ENCODE measurements around the gene LIN9.

LIN9 gene

GRCh38 chr1:226226601-226227000 lies 82.4 kb downstream of the LIN9 start:
- no peak overlapping the region for H3K27ac ChIP-seq
- no peak for DNase-seq

GRCh38 chr1:226223786-226224244 lies 85.1 kb downstream of the LIN9 start:
- no peak overlapping the region for H3K27ac ChIP-seq
- DNase-seq = no peak
- TF ChIP-seq CTCF (IDR thresholded peaks at IDR 0.05; ENCODE audit: low read depth, low read length) = 0 out of 2 replicates have a peak, but pooled peaks have one; percentile 22
- H3K36me3 ChIP-seq = no peaks in the 10 kb centered on the region
- no peaks in the 10 kb centered on the region for H3K27me3 ChIP-seq (ENCODE audit: insufficient read depth, low read depth, severe bottlenecking)
- peak overlapping the region; percentile 50 for H3K4me3 ChIP-seq (ENCODE audit: low read depth, low read length)
- H3K9me3 ChIP-seq (ENCODE audit: severe bottlenecking) = no peaks in the 10 kb centered on the region

More at GRCh38 chr1:226226601-226227000, 82.4 kb downstream of the LIN9 start:
- no peak for TF ChIP-seq CTCF (IDR thresholded peaks at IDR 0.05; ENCODE audit: low read depth, low read length)
- H3K36me3 ChIP-seq = no peaks in the 10 kb centered on the region
- H3K4me3 ChIP-seq (ENCODE audit: low read depth, low read length) = no peak overlapping the region
- no peaks in the 10 kb centered on the region for H3K9me3 ChIP-seq (ENCODE audit: severe bottlenecking)
- H3K27me3 ChIP-seq (ENCODE audit: insufficient read depth, low read depth, severe bottlenecking) = no peaks in the 10 kb centered on the region

- no peak within 1 kb of the TSS for H3K27ac ChIP-seq
- H3K4me3 ChIP-seq (ENCODE audit: low read depth, low read length) = peak within 1 kb of the TSS; percentile 50
- DNase-seq = peak; percentile 24
Observed at GRCh38 chr1:226223157-226223785, 85.7 kb downstream of the LIN9 start, which contains the start of gene MIXL1. MIXL1 (plus strand) TSS chr1:226223664; CDS start chr1:226223682, 18 bp downstream.

GRCh38 chr1:226222686-226223085 lies 86.3 kb downstream of the LIN9 start:
- Histone ChIP-seq H3K27ac (no peak overlapping the region), H3K36me3 (no peaks in the 10 kb centered on the region), H3K4me3 (ENCODE audit: low read depth, low read length) (no peak overlapping the region), H3K9me3 (ENCODE audit: severe bottlenecking) (no peaks in the 10 kb centered on the region), H3K27me3 (ENCODE audit: insufficient read depth, low read depth, severe bottlenecking) (no peaks in the 10 kb centered on the region)
- TF ChIP-seq CTCF (IDR thresholded peaks at IDR 0.05; ENCODE audit: low read depth, low read length) = no peak
- no peak for DNase-seq

More at GRCh38 chr1:226223157-226223785, 85.7 kb downstream of the LIN9 start, which contains the start of gene MIXL1:
- Histone ChIP-seq H3K36me3 (no peaks in the 10 kb centered on the region), H3K27me3 (ENCODE audit: insufficient read depth, low read depth, severe bottlenecking) (no peaks in the 10 kb centered on the region), H3K9me3 (ENCODE audit: severe bottlenecking) (no peaks in the 10 kb centered on the region)
- no peak for TF ChIP-seq CTCF (IDR thresholded peaks at IDR 0.05; ENCODE audit: low read depth, low read length)

GRCh38 chr1:226220473-226221189 lies 88.3 kb downstream of the LIN9 start:
- no peaks in the 10 kb centered on the region for H3K27me3 ChIP-seq (ENCODE audit: insufficient read depth, low read depth, severe bottlenecking)
- H3K36me3 ChIP-seq = no peaks in the 10 kb centered on the region
- no peak for TF ChIP-seq CTCF (IDR thresholded peaks at IDR 0.05; ENCODE audit: low read depth, low read length)
- no peak overlapping the region for H3K4me3 ChIP-seq (ENCODE audit: low read depth, low read length)
- no peak for DNase-seq
- H3K27ac ChIP-seq = no peak overlapping the region
- no peaks in the 10 kb centered on the region for H3K9me3 ChIP-seq (ENCODE audit: severe bottlenecking)
